H1 (cell line): Measurements from ENCODE around the gene SMG7. TPM values are rescaled to one million over a fixed set of nuclear protein-coding genes. Genes with fewer than 3 reads are reported as not detected.

Experiments used
- CHD1 ChIP-seq: IDR thresholded peaks from 2 replicates; pipeline ENCODE4 v1.6.1; 2012; ENCODE audit warnings: low read depth, low read length, improper control_type of control experiment
- MAFK ChIP-seq: IDR thresholded peaks from 2 replicates; pipeline ENCODE4 v1.6.1; 2012; ENCODE audit warnings: low read depth, mild to moderate bottlenecking, improper control_type of control experiment, low read length
- SIX5 ChIP-seq: IDR thresholded peaks from 2 replicates; pipeline ENCODE4 v1.6.1; 2011; ENCODE audit warnings: mild to moderate bottlenecking, low read depth, low read length
- polyA plus RNA-seq, 7 experiments: library from polyadenylated mRNA; depleted of rRNA in 3 of 7; stranded (reverse) in 5 of 7; unstranded in 2 of 7; fragments of >200 nt in 5 of 7; fragments of 200-250 nt in 2 of 7; gene quantifications; 1 replicate in 5 of 7; 2 replicates in 1 of 7; 4 replicates in 1 of 7; pipeline versions ENCODE4 v1.2.1 to v1.2.3, GENCODE V29; 2011 to 2013; ENCODE audit warnings: missing spikeins in 2 of 7, mixed read lengths in 2 of 7
- total RNA-seq: library from RNA; stranded (reverse); fragmentation: NEBNext Ultra II Directional; extraction: Animal tissue kit (Norgen Biotek cat#: 25700); gene quantifications from 2 replicates; pipeline ENCODE4 v1.2.1, GENCODE V29; 2021

Gene SMG7
- total and polyA plus RNA-seq, 2 of the 8 experiments (the other 6 are each of a cell fraction or from before 2014, with no cell fraction given), result 39.3 to 65.6 TPM

DNA sequence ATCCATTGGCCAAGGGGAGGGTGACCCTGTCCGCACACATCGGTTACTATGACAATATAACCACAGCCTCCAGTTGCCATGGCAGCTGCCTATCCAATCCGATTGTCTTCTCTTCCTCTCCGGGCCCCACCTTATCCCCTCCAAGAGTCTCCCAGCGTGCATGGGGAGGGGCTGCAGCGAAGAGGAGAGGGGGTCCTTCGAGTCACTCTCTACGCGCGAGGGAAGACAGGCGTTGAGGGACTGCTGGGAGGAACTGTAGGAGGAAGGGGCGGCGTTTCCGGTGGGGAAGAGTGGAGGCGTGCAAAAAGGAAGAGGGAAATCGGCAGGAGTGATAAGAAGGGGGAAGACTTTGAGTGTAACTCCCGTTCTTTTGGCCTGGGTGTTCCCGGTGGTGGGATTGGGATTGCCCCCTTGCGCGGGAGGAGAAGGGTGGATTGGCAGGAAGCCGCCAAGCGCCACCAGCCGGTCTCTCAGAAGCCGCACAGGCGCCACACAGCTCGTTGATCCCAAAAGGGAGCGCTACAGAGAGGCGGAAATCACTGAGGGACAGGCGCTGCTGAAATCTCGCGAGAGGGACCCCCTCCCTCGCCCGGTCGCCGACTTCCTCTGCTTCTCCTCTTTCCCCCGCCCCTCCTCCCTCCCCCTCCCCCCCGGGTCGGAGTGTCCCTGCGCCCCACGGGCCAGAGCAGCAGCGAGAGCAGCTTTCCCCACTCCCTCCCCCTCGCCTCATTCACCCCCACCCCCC, 384 bp upstream of the SMG7 start (continued):
- TF ChIP-seq SIX5, result 0 out of 2 replicates have a peak, but pooled peaks have one; percentile 16
- no peak for TF ChIP-seq MAFK
- TF ChIP-seq CHD1, result no peak
